Measurements from ENCODE around the gene ENPP1.

Gene ENPP1

DNA sequence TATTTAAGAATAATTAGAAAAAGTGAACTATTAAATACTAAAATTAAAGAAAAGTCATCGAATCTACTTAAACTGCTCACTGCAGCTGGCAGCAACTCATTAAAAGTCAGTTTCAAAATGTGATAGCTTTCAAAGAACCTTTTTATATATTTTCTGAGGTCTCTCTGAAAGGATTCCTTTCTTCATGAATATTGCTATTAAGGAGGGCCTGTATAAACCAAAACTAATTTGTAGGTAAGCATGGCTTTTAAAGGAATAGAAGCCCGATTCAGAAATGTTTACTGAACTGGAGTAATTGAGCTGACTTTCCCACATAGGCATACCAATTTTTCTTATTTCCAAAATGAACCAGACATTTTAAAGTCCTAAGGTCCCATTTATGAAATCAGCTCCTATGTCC lies 41.2 kb upstream of the ENPP1 start:
- Histone ChIP-seq H3K27ac (ENCODE audit: extremely low read depth, low read depth, low read length) (no peak overlapping the region), H3K4me1 (ENCODE audit: control insufficient read depth, insufficient read depth, low read length) (no peaks in the 10 kb centered on the region), H3K36me3 (ENCODE audit: control insufficient read depth in 2 of 2, insufficient read depth in 1 of 2, low read length in 2 of 2) (no peaks in the 10 kb centered on the region), H3K4me3 (ENCODE audit: low read depth, low read length) (no peak overlapping the region), H3K9me3 (ENCODE audit: control insufficient read depth, insufficient read depth, low read depth, low read length) (no peaks in the 10 kb centered on the region)
- TF ChIP-seq TCF7L2 (IDR thresholded peaks at IDR 0.05; ENCODE audit: borderline replicate concordance, low read depth, low read length) (no peak), ZNF560 (tag by site-specific recombination; IDR thresholded peaks at IDR 0.05; ENCODE audit: borderline replicate concordance) (no peak), ZBTB48 (tag by site-specific recombination; IDR thresholded peaks at IDR 0.05) (no peak), ZNF473 (tag by site-specific recombination; IDR thresholded peaks at IDR 0.05) (no peak)
- TF ChIP-seq, protein P1, sequence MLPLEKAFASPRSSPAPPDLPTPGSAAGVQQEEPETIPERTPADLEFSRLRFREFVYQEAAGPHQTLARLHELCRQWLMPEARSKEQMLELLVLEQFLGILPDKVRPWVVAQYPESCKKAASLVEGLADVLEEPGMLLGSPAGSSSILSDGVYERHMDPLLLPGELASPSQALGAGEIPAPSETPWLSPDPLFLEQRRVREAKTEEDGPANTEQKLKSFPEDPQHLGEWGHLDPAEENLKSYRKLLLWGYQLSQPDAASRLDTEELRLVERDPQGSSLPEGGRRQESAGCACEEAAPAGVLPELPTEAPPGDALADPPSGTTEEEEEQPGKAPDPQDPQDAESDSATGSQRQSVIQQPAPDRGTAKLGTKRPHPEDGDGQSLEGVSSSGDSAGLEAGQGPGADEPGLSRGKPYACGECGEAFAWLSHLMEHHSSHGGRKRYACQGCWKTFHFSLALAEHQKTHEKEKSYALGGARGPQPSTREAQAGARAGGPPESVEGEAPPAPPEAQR (tag by site-specific recombination; IDR thresholded peaks at IDR 0.05), result no peak
- TF ChIP-seq, protein P2, sequence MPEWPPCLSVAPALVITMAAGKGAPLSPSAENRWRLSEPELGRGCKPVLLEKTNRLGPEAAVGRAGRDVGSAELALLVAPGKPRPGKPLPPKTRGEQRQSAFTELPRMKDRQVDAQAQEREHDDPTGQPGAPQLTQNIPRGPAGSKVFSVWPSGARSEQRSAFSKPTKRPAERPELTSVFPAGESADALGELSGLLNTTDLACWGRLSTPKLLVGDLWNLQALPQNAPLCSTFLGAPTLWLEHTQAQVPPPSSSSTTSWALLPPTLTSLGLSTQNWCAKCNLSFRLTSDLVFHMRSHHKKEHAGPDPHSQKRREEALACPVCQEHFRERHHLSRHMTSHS (tag by site-specific recombination; IDR thresholded peaks at IDR 0.05), result no peak
- TF ChIP-seq, protein P3, sequence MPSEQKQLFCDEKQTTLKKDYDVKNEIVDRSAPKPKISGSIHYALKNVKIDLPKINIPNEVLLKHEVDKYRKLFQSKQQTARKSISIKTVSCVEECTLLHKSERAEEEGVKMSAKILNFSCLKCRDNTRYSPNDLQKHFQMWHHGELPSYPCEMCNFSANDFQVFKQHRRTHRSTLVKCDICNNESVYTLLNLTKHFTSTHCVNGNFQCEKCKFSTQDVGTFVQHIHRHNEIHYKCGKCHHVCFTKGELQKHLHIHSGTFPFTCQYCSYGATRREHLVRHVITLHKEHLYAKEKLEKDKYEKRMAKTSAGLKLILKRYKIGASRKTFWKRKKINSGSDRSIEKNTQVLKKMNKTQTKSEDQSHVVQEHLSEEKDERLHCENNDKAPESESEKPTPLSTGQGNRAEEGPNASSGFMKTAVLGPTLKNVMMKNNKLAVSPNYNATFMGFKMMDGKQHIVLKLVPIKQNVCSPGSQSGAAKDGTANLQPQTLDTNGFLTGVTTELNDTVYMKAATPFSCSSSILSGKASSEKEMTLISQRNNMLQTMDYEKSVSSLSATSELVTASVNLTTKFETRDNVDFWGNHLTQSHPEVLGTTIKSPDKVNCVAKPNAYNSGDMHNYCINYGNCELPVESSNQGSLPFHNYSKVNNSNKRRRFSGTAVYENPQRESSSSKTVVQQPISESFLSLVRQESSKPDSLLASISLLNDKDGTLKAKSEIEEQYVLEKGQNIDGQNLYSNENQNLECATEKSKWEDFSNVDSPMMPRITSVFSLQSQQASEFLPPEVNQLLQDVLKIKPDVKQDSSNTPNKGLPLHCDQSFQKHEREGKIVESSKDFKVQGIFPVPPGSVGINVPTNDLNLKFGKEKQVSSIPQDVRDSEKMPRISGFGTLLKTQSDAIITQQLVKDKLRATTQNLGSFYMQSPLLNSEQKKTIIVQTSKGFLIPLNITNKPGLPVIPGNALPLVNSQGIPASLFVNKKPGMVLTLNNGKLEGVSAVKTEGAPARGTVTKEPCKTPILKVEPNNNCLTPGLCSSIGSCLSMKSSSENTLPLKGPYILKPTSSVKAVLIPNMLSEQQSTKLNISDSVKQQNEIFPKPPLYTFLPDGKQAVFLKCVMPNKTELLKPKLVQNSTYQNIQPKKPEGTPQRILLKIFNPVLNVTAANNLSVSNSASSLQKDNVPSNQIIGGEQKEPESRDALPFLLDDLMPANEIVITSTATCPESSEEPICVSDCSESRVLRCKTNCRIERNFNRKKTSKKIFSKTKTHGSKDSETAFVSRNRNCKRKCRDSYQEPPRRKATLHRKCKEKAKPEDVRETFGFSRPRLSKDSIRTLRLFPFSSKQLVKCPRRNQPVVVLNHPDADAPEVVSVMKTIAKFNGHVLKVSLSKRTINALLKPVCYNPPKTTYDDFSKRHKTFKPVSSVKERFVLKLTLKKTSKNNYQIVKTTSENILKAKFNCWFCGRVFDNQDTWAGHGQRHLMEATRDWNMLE (tag by site-specific recombination; conservative IDR thresholded peaks at IDR 0.05; ENCODE audit: low read depth), result no peak
- ChIA-PET CTCF (interaction anchor here (0.6 to 1.7 kb wide), 4 partner anchors 29 to 776 kb away, joined by 3 to 6 read pairs (median 4); no protein-coding TSS in a partner anchor), POLR2A (no interaction called here)

GRCh38 chr6:131768964-131769363 lies 38.9 kb upstream of the ENPP1 start:
- no peaks in the 10 kb centered on the region for H3K9me3 ChIP-seq (ENCODE audit: control insufficient read depth, insufficient read depth, low read depth, low read length)
- no peak overlapping the region for H3K4me3 ChIP-seq (ENCODE audit: low read depth, low read length)
- CTCF ChIA-PET, result interaction anchor here (0.6 kb wide), 1 partner anchor 25 kb away, joined by 3 read pairs; no protein-coding TSS in a partner anchor
- H3K27ac ChIP-seq (ENCODE audit: extremely low read depth, low read depth, low read length), result no peak overlapping the region
- no peaks in the 10 kb centered on the region for H3K4me1 ChIP-seq (ENCODE audit: control insufficient read depth, insufficient read depth, low read length)
- H3K36me3 ChIP-seq (ENCODE audit: control insufficient read depth in 2 of 2, insufficient read depth in 1 of 2, low read length in 2 of 2), result no peaks in the 10 kb centered on the region
- POLR2A ChIA-PET, result no interaction called here
- TF ChIP-seq ZNF664 (tag by site-specific recombination; IDR thresholded peaks at IDR 0.05) (no peak), ZNF114 (tag by site-specific recombination; IDR thresholded peaks at IDR 0.05) (no peak), ZNF175 (tag by site-specific recombination; IDR thresholded peaks at IDR 0.05) (no peak), KLF8 (tag by site-specific recombination; IDR thresholded peaks at IDR 0.05) (no peak), YY1 (tag by site-specific recombination; IDR thresholded peaks at IDR 0.05) (no peak), EGR2 (tag by site-specific recombination; IDR thresholded peaks at IDR 0.05; ENCODE audit: low read depth) (no peak), ZNF621 (tag by site-specific recombination; IDR thresholded peaks at IDR 0.05) (no peak), BCL11A (tag by site-specific recombination; IDR thresholded peaks at IDR 0.05; ENCODE audit: low read depth) (no peak), HOXC10 (CRISPR knock-in tag; IDR thresholded peaks at IDR 0.05) (no peak), ZNF302 (tag by site-specific recombination; IDR thresholded peaks at IDR 0.05; ENCODE audit: low read depth) (no peak), ZFHX2 (tag by site-specific recombination; conservative IDR thresholded peaks at IDR 0.05) (no peak)
- TF ChIP-seq, protein P4, sequence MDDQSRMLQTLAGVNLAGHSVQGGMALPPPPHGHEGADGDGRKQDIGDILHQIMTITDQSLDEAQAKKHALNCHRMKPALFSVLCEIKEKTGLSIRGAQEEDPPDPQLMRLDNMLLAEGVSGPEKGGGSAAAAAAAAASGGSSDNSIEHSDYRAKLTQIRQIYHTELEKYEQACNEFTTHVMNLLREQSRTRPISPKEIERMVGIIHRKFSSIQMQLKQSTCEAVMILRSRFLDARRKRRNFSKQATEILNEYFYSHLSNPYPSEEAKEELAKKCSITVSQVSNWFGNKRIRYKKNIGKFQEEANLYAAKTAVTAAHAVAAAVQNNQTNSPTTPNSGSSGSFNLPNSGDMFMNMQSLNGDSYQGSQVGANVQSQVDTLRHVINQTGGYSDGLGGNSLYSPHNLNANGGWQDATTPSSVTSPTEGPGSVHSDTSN (CRISPR knock-in tag; IDR thresholded peaks at IDR 0.05), result no peak
- TF ChIP-seq, protein P5, sequence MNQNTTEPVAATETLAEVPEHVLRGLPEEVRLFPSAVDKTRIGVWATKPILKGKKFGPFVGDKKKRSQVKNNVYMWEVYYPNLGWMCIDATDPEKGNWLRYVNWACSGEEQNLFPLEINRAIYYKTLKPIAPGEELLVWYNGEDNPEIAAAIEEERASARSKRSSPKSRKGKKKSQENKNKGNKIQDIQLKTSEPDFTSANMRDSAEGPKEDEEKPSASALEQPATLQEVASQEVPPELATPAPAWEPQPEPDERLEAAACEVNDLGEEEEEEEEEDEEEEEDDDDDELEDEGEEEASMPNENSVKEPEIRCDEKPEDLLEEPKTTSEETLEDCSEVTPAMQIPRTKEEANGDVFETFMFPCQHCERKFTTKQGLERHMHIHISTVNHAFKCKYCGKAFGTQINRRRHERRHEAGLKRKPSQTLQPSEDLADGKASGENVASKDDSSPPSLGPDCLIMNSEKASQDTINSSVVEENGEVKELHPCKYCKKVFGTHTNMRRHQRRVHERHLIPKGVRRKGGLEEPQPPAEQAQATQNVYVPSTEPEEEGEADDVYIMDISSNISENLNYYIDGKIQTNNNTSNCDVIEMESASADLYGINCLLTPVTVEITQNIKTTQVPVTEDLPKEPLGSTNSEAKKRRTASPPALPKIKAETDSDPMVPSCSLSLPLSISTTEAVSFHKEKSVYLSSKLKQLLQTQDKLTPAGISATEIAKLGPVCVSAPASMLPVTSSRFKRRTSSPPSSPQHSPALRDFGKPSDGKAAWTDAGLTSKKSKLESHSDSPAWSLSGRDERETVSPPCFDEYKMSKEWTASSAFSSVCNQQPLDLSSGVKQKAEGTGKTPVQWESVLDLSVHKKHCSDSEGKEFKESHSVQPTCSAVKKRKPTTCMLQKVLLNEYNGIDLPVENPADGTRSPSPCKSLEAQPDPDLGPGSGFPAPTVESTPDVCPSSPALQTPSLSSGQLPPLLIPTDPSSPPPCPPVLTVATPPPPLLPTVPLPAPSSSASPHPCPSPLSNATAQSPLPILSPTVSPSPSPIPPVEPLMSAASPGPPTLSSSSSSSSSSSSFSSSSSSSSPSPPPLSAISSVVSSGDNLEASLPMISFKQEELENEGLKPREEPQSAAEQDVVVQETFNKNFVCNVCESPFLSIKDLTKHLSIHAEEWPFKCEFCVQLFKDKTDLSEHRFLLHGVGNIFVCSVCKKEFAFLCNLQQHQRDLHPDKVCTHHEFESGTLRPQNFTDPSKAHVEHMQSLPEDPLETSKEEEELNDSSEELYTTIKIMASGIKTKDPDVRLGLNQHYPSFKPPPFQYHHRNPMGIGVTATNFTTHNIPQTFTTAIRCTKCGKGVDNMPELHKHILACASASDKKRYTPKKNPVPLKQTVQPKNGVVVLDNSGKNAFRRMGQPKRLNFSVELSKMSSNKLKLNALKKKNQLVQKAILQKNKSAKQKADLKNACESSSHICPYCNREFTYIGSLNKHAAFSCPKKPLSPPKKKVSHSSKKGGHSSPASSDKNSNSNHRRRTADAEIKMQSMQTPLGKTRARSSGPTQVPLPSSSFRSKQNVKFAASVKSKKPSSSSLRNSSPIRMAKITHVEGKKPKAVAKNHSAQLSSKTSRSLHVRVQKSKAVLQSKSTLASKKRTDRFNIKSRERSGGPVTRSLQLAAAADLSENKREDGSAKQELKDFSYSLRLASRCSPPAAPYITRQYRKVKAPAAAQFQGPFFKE (tag by site-specific recombination; IDR thresholded peaks at IDR 0.05; ENCODE audit: borderline replicate concordance), result no peak

Measured in HEK293 (cell line).